HG02759 (cell line): ENCODE measurements around the gene BACH2.
"Not testable (repeated sequence)": the region's sequence is repeated elsewhere in the genome, so short reads cannot be mapped to it uniquely, and the experiment has no call there.

Experiments
- ATAC-seq: cut with Tn5 transposase; IDR thresholded peaks from one replicate; pipeline ENCODE4 v1.9.1; 2021; ENCODE audit warnings: mild to moderate bottlenecking, moderate library complexity; ENCODE audit not compliant: unreplicated experiment

Gene BACH2

DNA sequence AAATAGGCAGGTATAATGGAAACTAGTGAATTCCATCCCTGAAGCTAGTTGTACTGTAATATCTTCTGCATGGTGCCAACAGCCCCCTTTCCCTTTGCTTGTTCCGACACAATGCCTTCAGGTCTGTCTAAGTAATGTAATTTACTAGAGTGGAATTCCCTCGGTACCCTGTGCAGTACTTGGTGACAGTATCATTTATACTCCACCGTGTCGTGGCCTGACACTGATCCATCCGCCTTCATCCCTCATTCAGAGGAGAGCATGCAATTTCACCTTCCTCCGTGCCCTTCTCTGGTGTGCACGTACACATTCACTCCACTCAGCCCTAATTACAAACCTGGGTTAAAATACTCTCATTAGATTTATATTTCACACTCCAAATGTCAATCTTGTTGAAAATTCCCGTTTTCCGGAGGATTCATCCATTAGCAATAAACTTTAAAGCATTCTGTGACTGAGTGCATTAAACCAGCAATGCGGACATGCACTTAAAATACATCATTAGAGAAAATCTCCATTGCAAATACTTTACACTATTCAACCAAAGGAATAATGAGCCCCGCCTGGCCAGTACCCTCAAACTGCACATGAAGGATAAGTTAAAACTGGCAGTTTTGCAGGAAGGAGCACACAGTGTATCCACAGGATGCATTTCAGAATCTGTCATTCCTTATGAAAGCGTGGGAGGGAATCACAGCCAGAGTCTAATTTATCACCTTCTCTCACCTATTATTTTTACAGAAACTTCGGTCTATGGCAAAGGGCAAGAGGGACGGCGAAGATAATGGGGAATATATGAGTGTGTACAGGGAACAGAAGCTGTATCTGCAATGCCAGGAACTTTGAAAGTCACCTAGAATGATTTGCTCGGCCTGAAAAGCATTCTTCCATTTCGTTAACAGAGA lies 219.9 kb downstream of the BACH2 start:
- ATAC-seq = no peak

DNA sequence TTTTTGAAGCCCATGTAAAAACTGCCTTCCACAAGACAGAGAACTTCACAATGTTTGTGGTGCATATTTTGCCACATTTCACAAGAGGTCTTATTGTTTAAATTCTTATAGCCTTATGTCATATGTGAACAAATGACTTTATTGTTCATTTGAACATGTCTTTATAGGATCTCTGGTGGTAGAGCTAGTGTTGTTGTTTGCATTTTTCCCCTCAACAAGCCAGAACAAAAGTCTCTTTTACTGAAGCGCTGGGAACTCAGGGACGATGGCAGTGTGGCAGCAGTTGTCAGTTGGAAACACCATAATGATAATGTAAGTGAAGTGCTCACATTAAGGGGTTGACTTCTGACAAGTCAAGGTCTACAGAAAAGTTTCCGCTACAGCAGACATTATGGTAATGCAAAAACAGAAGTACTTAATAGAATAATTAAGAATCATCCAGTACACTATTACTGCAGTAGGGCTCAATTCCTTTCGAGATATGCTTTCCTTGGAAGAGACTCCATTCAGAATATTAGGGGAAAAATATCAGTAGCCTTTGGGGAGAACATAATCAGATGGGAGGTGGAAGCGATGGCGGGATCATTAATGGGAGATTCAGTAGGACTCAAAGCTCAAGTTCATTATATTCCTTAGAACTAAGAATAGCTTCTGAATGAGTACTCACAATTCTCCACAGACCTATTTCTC lies 222.3 kb downstream of the BACH2 start:
- no peak for ATAC-seq

DNA sequence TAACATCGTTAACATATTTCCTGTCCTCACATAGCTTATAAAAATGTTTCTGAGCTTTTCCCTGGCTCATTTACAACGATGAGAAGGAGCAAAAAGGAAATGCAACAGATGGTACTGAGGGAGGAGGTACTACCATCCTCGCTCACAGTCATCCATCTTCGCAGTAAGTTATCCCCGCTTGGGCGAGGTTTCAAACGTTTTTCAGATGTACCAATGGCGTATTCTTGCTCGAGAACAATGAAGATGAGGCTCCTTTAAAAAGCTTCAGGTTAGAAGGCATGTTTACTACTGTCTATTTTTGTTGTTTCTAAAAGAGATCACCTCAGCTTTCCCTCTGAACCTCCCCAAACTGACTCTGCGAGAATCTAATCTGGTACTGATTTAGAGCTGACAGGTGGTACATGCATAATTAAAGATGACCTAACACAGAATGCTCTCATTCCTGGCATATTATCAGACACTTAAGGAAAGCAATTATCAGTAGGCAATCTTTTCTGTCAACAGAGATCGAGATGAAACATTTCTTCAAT lies 223.6 kb downstream of the BACH2 start:
- ATAC-seq = no peak

DNA sequence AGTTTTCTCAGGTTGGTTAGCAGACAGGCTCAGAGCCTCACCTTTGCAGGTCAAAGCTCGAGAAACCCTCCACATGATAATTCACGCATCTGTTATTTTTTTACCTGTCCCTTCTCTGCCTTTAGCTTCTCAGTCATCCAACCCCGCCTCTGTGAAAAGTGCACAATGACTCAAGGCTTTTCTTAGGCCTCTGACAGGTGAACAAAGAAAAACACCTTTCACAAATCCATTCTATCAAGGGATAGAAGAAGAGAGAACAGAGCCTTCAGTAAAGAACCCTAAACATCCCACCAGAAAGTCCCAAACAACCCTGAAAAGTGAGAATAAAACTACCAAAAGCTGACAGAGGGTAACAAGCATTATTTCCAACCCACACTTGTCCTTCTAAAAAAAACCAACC lies 224.1 kb downstream of the BACH2 start:
- ATAC-seq = no peak

GRCh38 chr6:90068703-90069523 lies 227.7 kb downstream of the BACH2 start:
- ATAC-seq = no peak

DNA sequence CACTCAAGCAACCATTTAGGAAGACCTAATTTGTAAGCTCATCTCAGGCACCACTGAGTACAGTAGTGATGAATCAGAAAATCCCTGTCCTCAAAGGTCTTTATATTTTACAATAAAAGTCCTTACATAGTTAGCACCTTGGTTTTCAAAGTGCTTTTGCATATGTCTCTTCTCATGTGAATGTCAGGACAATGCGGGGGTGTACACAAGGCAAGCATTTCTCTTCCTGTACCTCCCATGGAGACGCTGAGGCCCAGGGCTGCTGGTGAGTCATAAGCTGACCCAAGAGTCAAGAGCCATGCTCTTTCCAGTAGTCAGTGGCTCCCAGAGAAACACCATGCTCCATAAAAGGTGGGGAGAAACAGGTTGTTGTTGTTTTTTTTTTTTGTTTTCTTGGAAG lies 228.4 kb downstream of the BACH2 start:
- ATAC-seq = no peak

GRCh38 chr6:90066697-90067096 lies 229.9 kb downstream of the BACH2 start:
- ATAC-seq = no peak

DNA sequence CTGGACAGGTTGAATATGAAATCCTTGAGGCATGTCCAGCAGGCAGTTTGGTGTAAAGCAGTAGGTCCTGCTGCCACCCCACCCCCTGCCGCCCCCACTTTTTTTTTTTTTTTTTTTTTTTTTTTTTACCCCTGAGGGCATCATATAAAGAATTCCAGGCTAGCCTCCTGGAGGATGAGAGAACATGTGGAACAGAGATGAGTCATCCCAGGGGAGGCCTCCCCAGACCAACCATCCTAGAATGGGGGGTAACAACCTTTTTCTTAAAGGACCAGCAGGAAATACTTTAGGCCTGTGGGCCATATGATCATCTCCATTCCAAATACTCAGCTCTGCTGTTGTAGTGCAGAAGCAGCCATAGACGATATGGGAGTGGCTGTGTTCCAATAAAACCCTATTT lies 231.5 kb downstream of the BACH2 start:
- ATAC-seq = no peak

DNA sequence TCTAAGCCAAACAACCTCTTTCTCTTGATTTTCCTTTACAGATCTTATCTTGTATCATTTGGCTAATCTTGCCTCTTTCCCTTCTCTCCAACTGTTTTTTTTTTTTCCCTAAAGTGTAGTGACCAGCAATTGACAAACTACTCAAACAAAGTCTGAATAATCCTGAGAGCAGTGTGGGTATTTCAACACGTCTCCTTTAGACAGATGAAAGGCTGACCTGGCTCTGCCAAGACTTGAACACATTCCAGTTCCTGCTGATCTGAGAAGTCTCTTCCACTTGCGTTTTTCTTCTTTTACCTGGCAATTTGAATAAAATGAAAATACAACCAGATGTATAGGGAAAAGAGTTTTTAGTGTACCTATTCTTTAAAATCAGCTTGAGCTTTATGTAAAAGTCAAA lies 234.0 kb downstream of the BACH2 start:
- no peak for ATAC-seq

DNA sequence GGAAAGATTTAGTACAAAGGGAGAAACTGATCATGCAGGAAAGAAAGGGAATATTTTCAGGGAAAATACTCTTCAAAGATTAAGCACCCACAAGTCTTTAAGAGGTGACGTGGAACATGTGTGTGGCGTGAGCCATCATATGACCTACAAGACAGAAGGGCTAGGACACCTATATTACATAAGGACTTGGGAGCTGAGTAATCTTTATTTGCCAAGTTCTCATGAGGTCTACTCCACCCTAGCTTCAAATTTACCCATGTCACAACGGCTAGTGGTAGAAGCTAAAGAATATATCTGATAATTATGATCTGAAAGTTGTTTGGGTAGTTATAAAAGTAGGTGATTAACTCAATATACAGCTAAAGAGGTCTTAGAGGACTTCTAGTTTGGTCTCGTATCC lies 234.6 kb downstream of the BACH2 start:
- ATAC-seq = no peak

DNA sequence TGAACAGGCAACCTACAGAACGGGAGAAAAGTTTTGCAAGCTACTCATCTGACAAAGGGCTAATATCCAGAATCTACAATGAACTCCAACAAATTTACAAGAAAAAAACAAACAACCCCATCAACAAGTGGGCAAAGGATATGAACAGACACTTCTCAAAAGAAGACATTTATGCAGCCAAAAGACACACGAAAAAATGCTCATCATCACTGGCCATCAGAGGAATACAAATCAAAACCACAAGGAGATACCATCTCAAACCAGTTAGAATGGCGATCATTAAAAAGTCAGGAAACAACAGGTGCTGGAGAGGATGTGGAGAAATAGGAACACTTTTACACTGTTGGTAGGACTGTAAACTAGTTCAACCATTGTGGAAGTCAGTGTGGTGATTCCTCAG lies 237.5 kb downstream of the BACH2 start:
- not testable (repeated sequence) for ATAC-seq

GRCh38 chr6:90055924-90056323 lies 240.7 kb downstream of the BACH2 start:
- ATAC-seq = not testable (repeated sequence)

GRCh38 chr6:90054193-90054592 lies 242.4 kb downstream of the BACH2 start:
- not testable (repeated sequence) for ATAC-seq

- ATAC-seq = no peak
Measured at GRCh38 chr6:90053614-90054013, 243.0 kb downstream of the BACH2 start.

- ATAC-seq = no peak
Measured at GRCh38 chr6:90049295-90049694, 247.3 kb downstream of the BACH2 start.

DNA sequence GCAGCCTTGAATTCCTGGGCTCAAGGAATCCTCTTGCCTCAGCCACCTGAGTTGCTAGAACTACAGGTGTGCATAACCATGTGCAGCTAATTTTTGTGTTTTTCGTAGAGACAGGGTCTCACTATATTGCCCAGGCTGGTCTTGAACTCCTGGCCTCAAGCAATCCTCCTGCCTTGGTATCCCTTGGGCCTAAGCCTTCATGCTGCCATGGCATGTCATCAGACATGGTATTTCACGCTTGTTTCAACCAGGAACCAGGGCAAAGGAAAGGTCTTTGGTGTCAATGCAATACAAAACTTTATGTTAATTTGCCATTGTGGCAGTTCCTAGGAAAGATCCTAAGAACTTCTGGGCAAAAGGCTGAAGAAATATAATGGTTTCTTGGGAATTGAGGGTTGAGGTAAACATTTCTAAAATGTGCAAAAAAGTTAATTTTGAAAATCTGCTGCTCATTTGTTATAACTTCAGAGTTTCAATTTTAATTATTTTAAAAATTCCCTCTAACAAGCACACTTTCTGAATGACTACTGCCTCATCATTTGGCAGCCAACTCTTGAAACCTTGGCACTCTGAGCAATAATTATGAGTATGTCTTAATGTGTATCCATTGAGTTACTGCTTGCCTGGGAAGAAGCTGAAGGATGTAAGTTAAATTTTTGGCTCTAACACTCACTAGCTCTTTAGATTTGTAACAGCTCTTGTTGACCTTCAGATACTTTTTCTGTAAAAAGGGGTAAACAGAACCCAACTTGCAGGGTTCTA lies 248.3 kb downstream of the BACH2 start:
- ATAC-seq = no peak

GRCh38 chr6:90045535-90045934 lies 251.1 kb downstream of the BACH2 start:
- ATAC-seq = no peak

GRCh38 chr6:90044833-90045381 lies 251.7 kb downstream of the BACH2 start:
- no peak for ATAC-seq

DNA sequence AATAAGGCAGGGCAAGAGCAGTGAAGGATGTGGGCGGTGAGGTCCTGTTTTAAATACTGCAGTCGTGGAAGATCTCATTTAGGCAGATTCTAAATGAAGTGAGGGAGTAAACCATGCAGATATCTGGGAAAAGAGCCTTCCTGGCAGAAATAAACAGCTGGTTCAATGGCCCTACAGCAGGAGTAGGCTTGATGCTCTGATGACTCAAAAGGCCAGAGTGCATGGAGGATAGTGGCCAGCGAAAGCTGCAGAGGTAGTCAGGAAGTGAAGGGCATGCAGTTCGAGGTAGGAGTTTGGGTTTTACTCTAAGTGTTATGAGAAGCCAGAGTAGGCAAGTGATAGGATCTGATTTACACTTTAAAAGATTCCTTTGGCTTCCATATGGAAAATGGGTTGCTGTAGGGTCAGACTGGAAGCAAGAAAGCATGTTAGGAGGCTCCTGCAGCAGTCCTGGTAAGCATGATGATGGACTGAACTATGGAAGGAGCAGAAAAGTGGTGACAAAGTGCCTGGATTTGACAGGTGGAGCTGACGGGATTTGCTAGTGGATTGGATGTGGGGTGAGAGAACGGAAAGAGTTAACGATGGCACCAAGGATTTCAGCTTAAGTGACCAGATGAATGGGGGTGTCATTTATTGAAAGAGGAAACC lies 252.3 kb downstream of the BACH2 start:
- no peak for ATAC-seq

DNA sequence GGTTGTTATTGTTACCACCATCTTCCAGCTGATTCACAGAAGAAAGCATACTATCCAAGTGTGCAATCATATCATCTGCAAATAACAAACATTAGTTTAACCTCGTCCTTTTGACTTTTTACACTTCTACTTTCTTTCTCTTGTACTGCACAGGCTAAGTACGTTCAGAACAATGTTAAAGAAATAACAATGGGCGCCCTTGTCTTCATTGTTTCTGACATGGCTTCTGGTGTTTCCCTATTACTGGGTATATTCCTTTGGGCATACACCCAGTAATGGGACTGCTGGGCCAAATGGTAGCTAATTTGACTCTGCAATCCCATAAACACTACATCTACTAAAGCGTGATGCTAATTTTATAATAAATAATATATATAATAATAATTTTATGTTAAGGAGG lies 255.7 kb downstream of the BACH2 start:
- no peak for ATAC-seq
